Transverse colon (tissue), 4 donors: ENCODE data around the gene IGF2BP3. TPM values are rescaled to one million over a fixed set of nuclear protein-coding genes. Genes with fewer than 3 reads are reported as not detected.

Source experiments
- DNase-seq: peaks from one replicate; pipeline ENCODE4 v3.0.0-alpha.2; 2019
- H3K27ac ChIP-seq, 4 donors: fragments of 200-600 bp; sonication (generic); 2 replicates each; pipeline ENCODE4 v1.5.1; 2016 to 2018; ENCODE audit warnings: inconsistent platforms in 4 of 4
- H3K27me3 ChIP-seq: fragments of 200-600 bp; sonication (generic); 2 replicates; pipeline ENCODE4 v1.5.1; 2017; ENCODE audit warnings: inconsistent platforms
- H3K36me3 ChIP-seq, 4 donors: fragments of 200-600 bp; sonication (generic); 2 replicates each; pipeline ENCODE4 v1.5.1; 2017 to 2019; ENCODE audit warnings: inconsistent platforms in 4 of 4
- H3K4me1 ChIP-seq, 4 donors: fragments of 200-600 bp; sonication (generic); 2 replicates each; pipeline ENCODE4 v1.5.1; 2017 to 2020; ENCODE audit warnings: inconsistent platforms in 4 of 4
- H3K4me3 ChIP-seq, 4 donors: fragments of 200-600 bp; sonication (generic); 1 replicate in 1 of 4; 2 replicates in 3 of 4; pipeline versions ENCODE4 v1.5.1 to v1.6.1; 2017 to 2019; ENCODE audit warnings: inconsistent platforms in 4 of 4
- H3K9me3 ChIP-seq, 2 donors: fragments of 200-600 bp; sonication (generic); 2 replicates each; pipeline ENCODE4 v1.5.1; 2017 to 2019; ENCODE audit warnings: inconsistent platforms in 2 of 2
- CTCF ChIP-seq, 5 experiments: fragments of 200-600 bp in 3 of 5; fragments of 450-650 bp in 2 of 5; sonication (generic) in 3 of 5; IDR thresholded peaks; 1 replicate in 2 of 5; 2 replicates in 3 of 5; pipeline ENCODE4 v1.5.1; 2016 to 2017; ENCODE audit warnings: antibody characterized with exemption in 5 of 5, inconsistent platforms in 3 of 5, mild to moderate bottlenecking in 2 of 5, moderate library complexity in 1 of 5
- EP300 ChIP-seq: sonication (generic); formaldehyde crosslinking; IDR thresholded peaks from one replicate; pipeline ENCODE4 v1.6.1; 2017; ENCODE audit warnings: antibody characterized with exemption, low read depth
- POLR2A ChIP-seq: fragments of 450-650 bp; IDR thresholded peaks from one replicate; pipeline ENCODE4 v1.6.1; 2016; ENCODE audit warnings: antibody characterized with exemption, mild to moderate bottlenecking, moderate library complexity
- POLR2AphosphoS5 ChIP-seq, 3 donors: sonication (generic); formaldehyde crosslinking; IDR thresholded peaks; one replicate each; pipeline ENCODE4 v1.6.1; 2016; ENCODE audit warnings: antibody characterized with exemption in 3 of 3
- WGBS, 2 donors: methylation state at CpG; one replicate each; pipeline ENCODE4 v1.1.5; 2018; ENCODE audit warnings: low coverage in 1 of 2; 5-methylcytosine and 5-hydroxymethylcytosine counted together
- in situ Hi-C, 4 donors: fragments of 200-750 bp; cut with MboI; loops; one replicate each; pipeline versions ENCODE4 v1.15.0 to v1.15.1; 2017; ENCODE audit warnings: low sequenced_read_pairs in 3 of 4, low pct_ligation_motif_present in 1 of 4, low pct_unique_long_range_greater_than_20kb in 1 of 4
- intact Hi-C: fragments of 100-400 bp; cut with DNase I; formaldehyde crosslinking; loops from one replicate; pipeline ENCODE4 v1.15.1; 2023; ENCODE audit warnings: low total_unique reads
- total RNA-seq, 4 donors: library from RNA; depleted of rRNA; stranded (reverse); fragments of >200 nt; gene quantifications; one replicate each; pipeline ENCODE4 v1.1.0, GENCODE V29; 2016

Gene IGF2BP3
- total RNA-seq, 4 donors from 2014 or later, result 0.41 to 0.64 TPM; not detected in 2

- Histone ChIP-seq H3K9me3 (no peaks in the 10 kb centered on the region), H3K27ac (no peak overlapping the region), H3K36me3 (no peaks in the 10 kb centered on the region), H3K27me3 (peaks cover 31% of the 10 kb centered on the region), H3K4me3 (no peak overlapping the region), H3K4me1 (no peaks in the 10 kb centered on the region)
- in situ Hi-C loops, result no loop called here
- DNase-seq, result no peak
- no peak for TF ChIP-seq POLR2A
- intact Hi-C loops, result no loop called here
- 87% methylated on average over 9 to 13 of the region's 13 CpGs for WGBS, 2 donors
These were observed 15.9 kb upstream of the IGF2BP3 start for GRCh38 chr7:23486002-23486773.

- 81 to 85% methylated on average over 4 of the region's 4 CpGs for WGBS, 2 donors
- Histone ChIP-seq H3K9me3 (no peaks in the 10 kb centered on the region), H3K27me3 (peaks cover 66% of the 10 kb centered on the region), H3K4me3 (no peak overlapping the region), H3K27ac (no peak overlapping the region), H3K4me1 (no peaks in the 10 kb centered on the region), H3K36me3 (no peaks in the 10 kb centered on the region)
- no peak for TF ChIP-seq POLR2AphosphoS5 (IDR thresholded peaks at IDR 0.05)
- no peak for TF ChIP-seq CTCF (IDR thresholded peaks at IDR 0.05)
- TF ChIP-seq EP300, result no peak
- TF ChIP-seq POLR2A, result no peak
- in situ Hi-C loops, result no loop called here
- no peak for DNase-seq
- intact Hi-C loops, result no loop called here
These were observed 12.4 kb upstream of the IGF2BP3 start for GRCh38 chr7:23482686-23483085.

- peaks cover 100% of the 10 kb centered on the region for H3K27me3 ChIP-seq
- intact Hi-C loops, result no loop called here
- WGBS, 2 donors, result 66 to 69% methylated on average over 6 of the region's 6 CpGs
These were observed 7.9 kb upstream of the IGF2BP3 start for GRCh38 chr7:23477962-23478866.

GRCh38 chr7:23477157-23477499 is 6.8 kb upstream of the IGF2BP3 start:
- in situ Hi-C loops (no loop called here), intact Hi-C loops (no loop called here)
- no peak overlapping the region for H3K4me3 ChIP-seq
- WGBS, 2 donors, result 73% methylated on average over 1 of the region's 1 CpG; no CpG with 5 or more reads in 1 of the 2 donors
- no peak overlapping the region for H3K27ac ChIP-seq
- peaks cover 12 to 16% (median 15%) of the 10 kb centered on the region in 4 donors for H3K4me1 ChIP-seq
- no peaks in the 10 kb centered on the region for H3K36me3 ChIP-seq
- H3K27me3 ChIP-seq, result peaks cover 100% of the 10 kb centered on the region
- DNase-seq, result no peak
- H3K9me3 ChIP-seq, result peaks cover 0 to 3% of the 10 kb centered on the region in 2 donors
- TF ChIP-seq CTCF (IDR thresholded peaks at IDR 0.05), result no peak
- TF ChIP-seq EP300, result no peak
- TF ChIP-seq POLR2AphosphoS5 (IDR thresholded peaks at IDR 0.05), result no peak
- TF ChIP-seq POLR2A, result no peak

More at GRCh38 chr7:23477962-23478866, 7.9 kb upstream of the IGF2BP3 start:
- H3K27ac ChIP-seq, result no peak overlapping the region
- in situ Hi-C loops, result no loop called here
- peaks cover 0 to 3% of the 10 kb centered on the region in 2 donors for H3K9me3 ChIP-seq
- peaks cover 12 to 16% (median 15%) of the 10 kb centered on the region in 4 donors for H3K4me1 ChIP-seq
- TF ChIP-seq EP300 (no peak), CTCF (IDR thresholded peaks at IDR 0.05) (no peak), POLR2A (no peak), POLR2AphosphoS5 (IDR thresholded peaks at IDR 0.05) (peak in 2 of 3 donors; percentile 60 to 75)
- no peak overlapping the region for H3K4me3 ChIP-seq
- no peaks in the 10 kb centered on the region for H3K36me3 ChIP-seq
- no peak for DNase-seq
